ENCODE data around the gene C6orf132. TPM values are rescaled to one million over a fixed set of nuclear protein-coding genes. Genes with fewer than 3 reads are reported as not detected.

The C6orf132 gene
- total and polyA plus RNA-seq, 10 of the 15 experiments (the other 5 are each of a cell fraction or from before 2014, with no cell fraction given): 0.04 to 0.05 TPM; not detected in 8

DNA sequence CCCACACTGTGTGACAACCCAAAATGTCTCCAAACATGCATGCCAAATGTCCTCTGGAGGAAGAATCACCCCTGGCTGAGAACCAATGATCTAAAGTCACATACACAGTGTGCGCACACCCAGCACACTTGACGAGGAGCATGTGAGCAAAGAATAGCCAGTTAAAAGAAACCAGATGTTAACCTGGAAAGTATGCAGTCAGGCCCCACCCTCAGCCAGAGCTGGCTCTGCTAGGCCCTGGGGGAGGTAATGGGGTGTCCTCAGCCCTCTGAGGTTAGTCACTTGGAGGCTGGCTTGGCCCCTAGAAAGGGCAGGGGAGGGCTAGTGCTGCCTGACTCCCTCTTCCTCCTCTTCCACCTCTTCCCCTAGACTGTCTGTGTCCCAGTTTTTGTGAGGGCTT, 15.6 kb upstream of the C6orf132 start:
- ChIA-PET CTCF (no interaction called here), RAD21 (ENCODE audit: unreplicated experiment) (no interaction called here), POLR2A (no interaction called here), SMC1A (ENCODE audit: uncharacterized antibody, unreplicated experiment) (no interaction called here)
- H3K9ac ChIP-seq (ENCODE audit: control insufficient read depth, insufficient read depth, low read length): no peak overlapping the region
- no TSS peak for BruUV-seq (replicated peaks)
- 71% methylated on average over 2 of the region's 2 CpGs for WGBS (ENCODE audit: insufficient coverage, insufficient replicate concordance, low lambda C conversion rate, missing lambda C conversion rate)
- no peaks in the 10 kb centered on the region for H3K4me1 ChIP-seq (ENCODE audit: control insufficient read depth, insufficient read depth, low read length)
- no peak for FAIRE-seq
- TF ChIP-seq, protein P1, sequence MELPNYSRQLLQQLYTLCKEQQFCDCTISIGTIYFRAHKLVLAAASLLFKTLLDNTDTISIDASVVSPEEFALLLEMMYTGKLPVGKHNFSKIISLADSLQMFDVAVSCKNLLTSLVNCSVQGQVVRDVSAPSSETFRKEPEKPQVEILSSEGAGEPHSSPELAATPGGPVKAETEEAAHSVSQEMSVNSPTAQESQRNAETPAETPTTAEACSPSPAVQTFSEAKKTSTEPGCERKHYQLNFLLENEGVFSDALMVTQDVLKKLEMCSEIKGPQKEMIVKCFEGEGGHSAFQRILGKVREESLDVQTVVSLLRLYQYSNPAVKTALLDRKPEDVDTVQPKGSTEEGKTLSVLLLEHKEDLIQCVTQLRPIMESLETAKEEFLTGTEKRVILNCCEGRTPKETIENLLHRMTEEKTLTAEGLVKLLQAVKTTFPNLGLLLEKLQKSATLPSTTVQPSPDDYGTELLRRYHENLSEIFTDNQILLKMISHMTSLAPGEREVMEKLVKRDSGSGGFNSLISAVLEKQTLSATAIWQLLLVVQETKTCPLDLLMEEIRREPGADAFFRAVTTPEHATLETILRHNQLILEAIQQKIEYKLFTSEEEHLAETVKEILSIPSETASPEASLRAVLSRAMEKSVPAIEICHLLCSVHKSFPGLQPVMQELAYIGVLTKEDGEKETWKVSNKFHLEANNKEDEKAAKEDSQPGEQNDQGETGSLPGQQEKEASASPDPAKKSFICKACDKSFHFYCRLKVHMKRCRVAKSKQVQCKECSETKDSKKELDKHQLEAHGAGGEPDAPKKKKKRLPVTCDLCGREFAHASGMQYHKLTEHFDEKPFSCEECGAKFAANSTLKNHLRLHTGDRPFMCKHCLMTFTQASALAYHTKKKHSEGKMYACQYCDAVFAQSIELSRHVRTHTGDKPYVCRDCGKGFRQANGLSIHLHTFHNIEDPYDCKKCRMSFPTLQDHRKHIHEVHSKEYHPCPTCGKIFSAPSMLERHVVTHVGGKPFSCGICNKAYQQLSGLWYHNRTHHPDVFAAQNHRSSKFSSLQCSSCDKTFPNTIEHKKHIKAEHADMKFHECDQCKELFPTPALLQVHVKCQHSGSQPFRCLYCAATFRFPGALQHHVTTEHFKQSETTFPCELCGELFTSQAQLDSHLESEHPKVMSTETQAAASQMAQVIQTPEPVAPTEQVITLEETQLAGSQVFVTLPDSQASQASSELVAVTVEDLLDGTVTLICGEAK (IDR thresholded peaks at IDR 0.05; ENCODE audit: borderline replicate concordance): no peak
- TF ChIP-seq BCL11A (IDR thresholded peaks at IDR 0.05; ENCODE audit: low read depth, low read length) (no peak), HDGF (IDR thresholded peaks at IDR 0.05) (no peak), RCOR1 (conservative IDR thresholded peaks at IDR 0.05; ENCODE audit: low read depth, low read length) (no peak), RB1 (IDR thresholded peaks at IDR 0.05; ENCODE audit: borderline replicate concordance) (no peak), TCF3 (IDR thresholded peaks at IDR 0.05; ENCODE audit: borderline replicate concordance, insufficient read depth, low read depth, low read length) (no peak), BHLHE40 (IDR thresholded peaks at IDR 0.05; ENCODE audit: borderline replicate concordance in 1 of 2, low read depth in 2 of 2, low read length in 1 of 2) (no peak), TCF7 (IDR thresholded peaks at IDR 0.05; ENCODE audit: borderline replicate concordance) (no peak), ZNF622 (IDR thresholded peaks at IDR 0.05) (no peak), MYB (IDR thresholded peaks at IDR 0.05; ENCODE audit: borderline replicate concordance, low read depth, low read length) (no peak), FOXM1 (IDR thresholded peaks at IDR 0.05; ENCODE audit: low read depth, low read length) (no peak), PML (IDR thresholded peaks at IDR 0.05; ENCODE audit: low read length) (no peak), SPI1 (IDR thresholded peaks at IDR 0.05; ENCODE audit: borderline replicate concordance, insufficient read depth, low read depth, low read length) (no peak), TBL1XR1 (IDR thresholded peaks at IDR 0.05; ENCODE audit: low read depth, low read length) (no peak), PBX3 (IDR thresholded peaks at IDR 0.05; ENCODE audit: insufficient replicate concordance, low read depth, low read length) (no peak), ZNF24 (IDR thresholded peaks at IDR 0.05) (no peak), SMARCA5 (IDR thresholded peaks at IDR 0.05) (no peak)
- ATAC-seq: no peak
- H3K9me3 ChIP-seq (replicated peaks; ENCODE audit: control insufficient read depth, insufficient read depth, low read length): no peaks in the 10 kb centered on the region
- H2AFZ ChIP-seq (ENCODE audit: control insufficient read depth, low read depth, low read length): no peak overlapping the region
- in situ Hi-C loops (cut with MboI): no loop called here
- peaks cover 0 to 4% of the 10 kb centered on the region in 2 experiments; a peak in 2 of 4 replicates for H3K27me3 ChIP-seq (replicated peaks in 1 of 2; ENCODE audit: control insufficient read depth in 2 of 2, insufficient read depth in 2 of 2, low read length in 1 of 2)
- no peak overlapping the region for H3K4me2 ChIP-seq (ENCODE audit: control insufficient read depth, insufficient read depth)
- intact Hi-C loops (cut with micrococcal nuclease; ENCODE audit: unreplicated experiment): no loop called here
- no peaks in the 10 kb centered on the region for H3K36me3 ChIP-seq (ENCODE audit: control insufficient read depth in 2 of 2, insufficient read depth in 2 of 2, low read length in 1 of 2)
- H4K20me1 ChIP-seq (ENCODE audit: control insufficient read depth, insufficient read depth): no peaks in the 10 kb centered on the region
- no peak for DNase-seq (ENCODE audit: low read depth, low spot score)
- H3K27ac ChIP-seq (ENCODE audit: control insufficient read depth, insufficient read depth): no peak overlapping the region
- no peak overlapping the region for H3K4me3 ChIP-seq
- H3K79me2 ChIP-seq (ENCODE audit: control insufficient read depth, insufficient read depth, low read length): no peaks in the 10 kb centered on the region

All from GM12878 (cell line).